HL-60 (cell line): Measurements from ENCODE around the gene TXNL4B.

Experiments used
- GABPA ChIP-seq: IDR thresholded peaks from 2 replicates; pipeline ENCODE4 v1.6.1; 2012; ENCODE audit warnings: low read depth
- POLR2AphosphoS5 ChIP-seq: IDR thresholded peaks from 2 replicates; pipeline ENCODE4 v1.6.1; 2012; ENCODE audit warnings: low read depth
- TF ChIP-seq, protein P1 (sequence below): IDR thresholded peaks from one replicate; pipeline ENCODE4 v1.5.1; 2011; ENCODE audit warnings: low read length, control low read depth, inconsistent platforms; ENCODE audit not compliant: insufficient read depth
- TF ChIP-seq, protein P2 (sequence below): IDR thresholded peaks from 2 replicates; pipeline ENCODE4 v1.6.1; 2012; ENCODE audit warnings: low read depth; ENCODE audit not compliant: insufficient replicate concordance

DNA sequence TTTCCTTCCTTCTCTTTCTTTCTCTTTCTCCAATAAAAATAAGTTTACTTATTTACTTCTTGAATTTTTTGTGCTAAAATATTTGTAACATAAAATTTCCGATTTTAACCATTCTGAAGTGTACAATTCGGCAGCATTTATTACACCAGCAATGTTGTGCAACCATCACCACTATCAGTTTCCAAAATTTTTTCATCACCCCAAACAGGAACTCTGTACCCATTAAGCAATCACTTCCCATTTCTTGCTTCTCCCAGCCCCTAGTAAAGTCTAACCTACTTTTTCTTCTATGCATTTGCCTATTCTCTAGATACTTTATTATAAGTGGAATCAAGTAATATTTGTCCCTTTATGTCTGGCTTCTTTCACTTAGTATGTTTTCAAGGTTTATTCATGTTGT lies 41.6 kb downstream of the TXNL4B start:
- TF ChIP-seq, protein P1, sequence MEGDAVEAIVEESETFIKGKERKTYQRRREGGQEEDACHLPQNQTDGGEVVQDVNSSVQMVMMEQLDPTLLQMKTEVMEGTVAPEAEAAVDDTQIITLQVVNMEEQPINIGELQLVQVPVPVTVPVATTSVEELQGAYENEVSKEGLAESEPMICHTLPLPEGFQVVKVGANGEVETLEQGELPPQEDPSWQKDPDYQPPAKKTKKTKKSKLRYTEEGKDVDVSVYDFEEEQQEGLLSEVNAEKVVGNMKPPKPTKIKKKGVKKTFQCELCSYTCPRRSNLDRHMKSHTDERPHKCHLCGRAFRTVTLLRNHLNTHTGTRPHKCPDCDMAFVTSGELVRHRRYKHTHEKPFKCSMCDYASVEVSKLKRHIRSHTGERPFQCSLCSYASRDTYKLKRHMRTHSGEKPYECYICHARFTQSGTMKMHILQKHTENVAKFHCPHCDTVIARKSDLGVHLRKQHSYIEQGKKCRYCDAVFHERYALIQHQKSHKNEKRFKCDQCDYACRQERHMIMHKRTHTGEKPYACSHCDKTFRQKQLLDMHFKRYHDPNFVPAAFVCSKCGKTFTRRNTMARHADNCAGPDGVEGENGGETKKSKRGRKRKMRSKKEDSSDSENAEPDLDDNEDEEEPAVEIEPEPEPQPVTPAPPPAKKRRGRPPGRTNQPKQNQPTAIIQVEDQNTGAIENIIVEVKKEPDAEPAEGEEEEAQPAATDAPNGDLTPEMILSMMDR, result no peak
- TF ChIP-seq, protein P2, sequence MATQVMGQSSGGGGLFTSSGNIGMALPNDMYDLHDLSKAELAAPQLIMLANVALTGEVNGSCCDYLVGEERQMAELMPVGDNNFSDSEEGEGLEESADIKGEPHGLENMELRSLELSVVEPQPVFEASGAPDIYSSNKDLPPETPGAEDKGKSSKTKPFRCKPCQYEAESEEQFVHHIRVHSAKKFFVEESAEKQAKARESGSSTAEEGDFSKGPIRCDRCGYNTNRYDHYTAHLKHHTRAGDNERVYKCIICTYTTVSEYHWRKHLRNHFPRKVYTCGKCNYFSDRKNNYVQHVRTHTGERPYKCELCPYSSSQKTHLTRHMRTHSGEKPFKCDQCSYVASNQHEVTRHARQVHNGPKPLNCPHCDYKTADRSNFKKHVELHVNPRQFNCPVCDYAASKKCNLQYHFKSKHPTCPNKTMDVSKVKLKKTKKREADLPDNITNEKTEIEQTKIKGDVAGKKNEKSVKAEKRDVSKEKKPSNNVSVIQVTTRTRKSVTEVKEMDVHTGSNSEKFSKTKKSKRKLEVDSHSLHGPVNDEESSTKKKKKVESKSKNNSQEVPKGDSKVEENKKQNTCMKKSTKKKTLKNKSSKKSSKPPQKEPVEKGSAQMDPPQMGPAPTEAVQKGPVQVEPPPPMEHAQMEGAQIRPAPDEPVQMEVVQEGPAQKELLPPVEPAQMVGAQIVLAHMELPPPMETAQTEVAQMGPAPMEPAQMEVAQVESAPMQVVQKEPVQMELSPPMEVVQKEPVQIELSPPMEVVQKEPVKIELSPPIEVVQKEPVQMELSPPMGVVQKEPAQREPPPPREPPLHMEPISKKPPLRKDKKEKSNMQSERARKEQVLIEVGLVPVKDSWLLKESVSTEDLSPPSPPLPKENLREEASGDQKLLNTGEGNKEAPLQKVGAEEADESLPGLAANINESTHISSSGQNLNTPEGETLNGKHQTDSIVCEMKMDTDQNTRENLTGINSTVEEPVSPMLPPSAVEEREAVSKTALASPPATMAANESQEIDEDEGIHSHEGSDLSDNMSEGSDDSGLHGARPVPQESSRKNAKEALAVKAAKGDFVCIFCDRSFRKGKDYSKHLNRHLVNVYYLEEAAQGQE, result no peak
- TF ChIP-seq POLR2AphosphoS5 (no peak), GABPA (no peak)
